ENCODE results near the gene TMEM165.

The TMEM165 gene

GRCh38 chr4:55468724-55469123, 73.0 kb downstream of the TMEM165 start:
- DNase-seq: no peak

GRCh38 chr4:55469979-55470378, 74.2 kb downstream of the TMEM165 start:
- DNase-seq: no peak

Measured in GF-D8 (cell line).